IPS-11a (cell line): ENCODE results near the gene C6orf52.

Experiments
- H3K4me3 ChIP-seq: one replicate; pipeline ENCODE4 v1.5.1; 2013; ENCODE audit warnings: low read depth, low read length, control low read depth

The C6orf52 gene

DNA sequence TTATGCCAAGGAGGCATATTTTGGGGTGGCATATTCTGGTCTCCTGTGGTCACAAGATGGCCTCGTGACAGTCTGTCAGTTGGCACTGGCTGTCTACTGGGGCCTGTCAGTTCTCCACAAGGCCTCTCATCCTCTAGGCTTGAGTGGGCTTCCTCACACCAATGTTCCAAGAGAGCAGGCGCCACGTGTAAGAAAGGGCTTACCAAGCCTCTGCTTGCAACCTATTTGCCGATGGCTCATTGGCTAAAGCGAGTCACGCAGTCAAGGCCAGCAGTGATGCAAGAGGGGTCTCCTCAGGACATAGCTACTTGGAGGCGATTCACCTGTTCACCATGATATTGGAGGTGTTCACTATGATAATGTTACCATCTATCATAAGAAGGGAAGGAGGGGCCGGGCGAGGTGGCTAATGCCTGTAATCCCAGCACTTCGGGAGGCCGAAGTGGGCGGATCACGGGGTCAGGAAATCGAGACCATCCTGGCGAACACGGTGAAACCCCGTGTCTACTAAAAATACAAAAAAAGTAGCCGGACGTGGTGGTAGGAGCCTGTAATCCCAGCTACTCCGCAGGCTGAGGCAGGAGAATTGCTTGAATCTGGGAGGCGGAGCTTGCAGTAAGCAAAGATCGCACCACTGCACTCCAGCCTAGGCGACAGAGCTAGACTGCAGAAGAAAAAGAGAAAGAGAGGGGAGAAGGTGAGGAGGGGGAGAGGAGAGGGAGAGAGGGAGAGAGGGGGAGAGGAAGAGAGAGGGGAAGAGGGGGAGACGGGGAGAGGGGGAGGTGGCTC lies 35.3 kb downstream of the C6orf52 start:
- H3K4me3 ChIP-seq = no peak overlapping the region

- H3K4me3 ChIP-seq = no peak overlapping the region
Observed at GRCh38 chr6:10655508-10656055, 38.8 kb downstream of the C6orf52 start.

DNA sequence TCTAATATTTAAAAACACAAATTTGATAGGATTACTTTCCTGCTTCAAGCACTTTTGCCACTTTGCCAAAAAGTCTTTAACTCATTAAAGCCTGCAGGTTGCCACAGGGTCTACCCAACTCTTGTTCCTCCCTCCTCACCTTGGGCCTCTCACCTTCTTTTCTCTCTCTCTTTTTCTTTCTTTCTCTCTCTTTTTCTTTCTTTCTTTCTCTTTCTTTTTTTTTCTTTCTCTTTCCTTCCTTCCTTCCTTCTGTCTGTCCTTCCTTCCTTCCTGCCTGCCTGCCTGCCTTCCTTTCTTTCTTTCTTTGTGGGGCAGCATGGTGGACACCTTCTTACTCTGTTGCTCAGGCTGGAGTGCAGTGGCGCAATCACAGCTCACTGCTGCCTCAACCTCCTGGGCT lies 50.2 kb downstream of the C6orf52 start:
- no peak overlapping the region for H3K4me3 ChIP-seq

GRCh38 chr6:10643201-10643651 lies 51.2 kb downstream of the C6orf52 start:
- H3K4me3 ChIP-seq = no peak overlapping the region

GRCh38 chr6:10641528-10641927 lies 52.9 kb downstream of the C6orf52 start:
- no peak overlapping the region for H3K4me3 ChIP-seq

GRCh38 chr6:10640412-10640811 lies 54.0 kb downstream of the C6orf52 start:
- H3K4me3 ChIP-seq = no peak overlapping the region

DNA sequence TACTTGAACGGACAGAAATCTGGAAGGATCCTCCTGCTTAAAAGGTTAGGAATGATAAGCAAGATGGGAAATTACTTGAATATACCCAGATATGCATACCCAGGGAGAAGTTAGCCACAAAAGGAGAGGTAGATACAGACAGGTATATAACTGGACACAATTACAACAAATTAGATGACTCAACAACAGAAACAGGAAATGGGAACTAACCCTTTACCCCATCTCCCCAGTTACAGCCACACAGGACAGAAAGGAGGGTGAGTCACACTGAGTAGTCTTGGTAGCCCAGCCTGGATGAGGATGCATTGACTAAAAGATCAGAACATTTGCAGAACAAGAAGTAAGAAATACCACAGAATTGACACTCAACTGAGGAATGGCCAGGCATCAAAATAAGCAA lies 61.2 kb downstream of the C6orf52 start:
- no peak overlapping the region for H3K4me3 ChIP-seq

GRCh38 chr6:10630178-10630577 lies 64.2 kb downstream of the C6orf52 start:
- H3K4me3 ChIP-seq = no peak overlapping the region

DNA sequence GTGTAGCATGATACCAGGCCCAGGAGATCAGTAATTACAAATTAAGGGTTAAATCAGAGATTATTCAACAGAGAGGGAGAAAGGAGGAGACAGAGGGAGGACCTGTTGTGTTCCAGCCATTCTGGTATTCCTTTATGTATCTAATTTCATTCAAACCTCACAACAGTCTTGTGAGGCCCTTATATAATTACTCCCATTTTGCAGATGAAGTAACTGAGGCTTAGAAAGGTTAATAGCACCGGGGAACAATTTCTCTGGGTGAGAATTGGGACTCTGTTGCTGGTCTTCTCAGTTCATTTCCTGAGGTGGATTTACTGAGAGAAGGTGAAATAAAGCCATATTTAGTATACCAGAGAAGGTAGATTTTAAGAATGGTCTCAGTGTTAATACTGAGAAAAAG lies 66.6 kb downstream of the C6orf52 start:
- no peak overlapping the region for H3K4me3 ChIP-seq

DNA sequence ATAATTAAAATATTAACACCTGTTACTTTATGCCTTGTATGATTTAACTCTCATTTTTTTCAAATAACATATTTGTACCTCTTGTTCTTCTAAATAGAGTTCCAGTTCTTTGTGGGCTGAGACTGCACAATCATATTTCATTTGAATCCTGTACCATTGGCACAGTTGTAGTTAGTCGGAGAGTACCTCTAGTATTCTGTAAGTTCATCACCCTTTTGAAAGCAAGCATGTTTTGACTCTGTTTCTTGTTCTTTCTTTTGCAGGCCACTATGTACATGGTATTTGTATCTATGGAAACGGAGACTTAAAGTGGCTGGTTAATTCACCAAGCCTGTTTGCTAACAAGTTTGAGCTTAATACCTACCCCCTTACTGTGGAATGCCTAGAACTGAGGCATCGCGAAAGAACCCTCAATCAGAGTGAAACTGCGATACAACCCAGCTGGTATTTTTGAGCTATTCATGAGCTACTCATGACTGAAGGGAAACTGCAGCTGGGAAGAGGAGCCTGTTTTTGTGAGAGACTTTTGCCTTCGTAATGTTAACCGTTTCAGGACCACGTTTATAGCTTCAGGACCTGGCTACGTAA lies 68.2 kb downstream of the C6orf52 start:
- H3K4me3 ChIP-seq = no peak overlapping the region

GRCh38 chr6:10624836-10625235 lies 69.6 kb downstream of the C6orf52 start:
- no peak overlapping the region for H3K4me3 ChIP-seq

- no peak overlapping the region for H3K4me3 ChIP-seq
Observed at GRCh38 chr6:10621847-10622246, 72.6 kb downstream of the C6orf52 start.
